Left kidney (tissue), 2 donors: ENCODE results near the gene MIS18BP1. TPM values are rescaled to one million over a fixed set of nuclear protein-coding genes. Genes with fewer than 3 reads are reported as not detected.
"Not testable (repeated sequence)": the region's sequence is repeated elsewhere in the genome, so short reads cannot be mapped to it uniquely, and the experiment has no call there.

Experiments used
- DNase-seq: peaks from one replicate; pipeline ENCODE4 v3.0.0-alpha.2; 2013
- polyA plus RNA-seq: library from polyadenylated mRNA; unstranded; fragments of 120-200 nt; gene quantifications from one replicate; pipeline ENCODE4 v1.2.1, GENCODE V29; 2013; ENCODE audit not compliant: insufficient read length

Gene MIS18BP1
- polyA plus RNA-seq, 1 donor: 63.8 TPM

DNA sequence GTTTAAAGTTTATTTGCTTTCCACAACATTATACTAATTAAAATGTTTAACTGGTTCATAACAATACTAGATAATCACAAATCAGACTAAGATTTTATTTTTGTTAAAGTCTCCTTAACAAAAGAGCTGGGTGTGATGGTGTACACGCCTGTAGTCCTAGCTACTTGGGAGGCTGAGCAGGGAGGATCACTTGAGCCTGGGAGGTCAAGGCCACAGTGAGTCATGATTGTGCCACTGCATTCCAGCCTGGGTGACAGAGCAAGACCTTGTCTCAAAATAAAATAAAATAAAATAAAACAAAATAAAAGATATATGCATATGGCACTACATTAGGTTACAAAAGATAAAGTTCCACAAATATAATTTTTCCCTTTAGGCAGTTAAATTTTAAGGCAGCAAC, 5.6 kb downstream of the MIS18BP1 start:
- no peak for DNase-seq

DNA sequence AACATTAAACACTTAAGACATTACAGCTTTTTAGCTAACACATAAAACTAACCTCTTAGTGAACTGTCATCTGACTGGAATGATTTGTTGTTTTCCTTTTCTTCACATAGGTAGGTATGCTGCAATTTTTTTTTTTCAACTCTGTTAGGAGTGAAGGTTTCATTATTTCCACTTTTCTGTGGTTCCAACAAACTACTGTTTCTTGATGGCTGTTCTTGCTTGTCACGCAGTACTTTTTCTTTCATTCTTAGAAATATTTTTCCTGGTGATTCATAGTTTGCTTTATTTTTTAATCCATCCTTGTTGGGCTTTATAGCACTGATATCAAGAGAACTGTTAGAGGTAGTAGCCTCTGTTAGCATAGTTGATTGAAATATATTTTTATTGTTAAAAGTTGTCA, 6.3 kb downstream of the MIS18BP1 start:
- DNase-seq: no peak

DNA sequence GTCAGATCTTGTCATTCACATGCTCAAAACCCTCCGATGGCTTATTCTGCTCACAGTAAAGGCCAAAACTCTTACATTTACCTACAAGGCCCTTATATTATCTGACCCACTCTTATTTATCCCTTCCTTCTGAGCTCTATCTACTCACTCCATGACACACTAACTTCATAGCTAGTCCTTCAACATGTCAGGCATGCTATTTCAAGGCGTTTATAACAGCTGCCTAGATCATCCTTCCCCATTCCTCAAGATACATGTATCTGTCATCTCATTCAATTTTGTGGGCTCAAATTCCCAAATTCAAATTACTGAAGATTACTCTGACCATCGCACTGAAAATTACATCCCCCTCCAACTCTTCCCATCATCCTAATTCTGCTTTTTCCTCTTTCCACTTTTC, 6.9 kb downstream of the MIS18BP1 start:
- no peak for DNase-seq

DNA sequence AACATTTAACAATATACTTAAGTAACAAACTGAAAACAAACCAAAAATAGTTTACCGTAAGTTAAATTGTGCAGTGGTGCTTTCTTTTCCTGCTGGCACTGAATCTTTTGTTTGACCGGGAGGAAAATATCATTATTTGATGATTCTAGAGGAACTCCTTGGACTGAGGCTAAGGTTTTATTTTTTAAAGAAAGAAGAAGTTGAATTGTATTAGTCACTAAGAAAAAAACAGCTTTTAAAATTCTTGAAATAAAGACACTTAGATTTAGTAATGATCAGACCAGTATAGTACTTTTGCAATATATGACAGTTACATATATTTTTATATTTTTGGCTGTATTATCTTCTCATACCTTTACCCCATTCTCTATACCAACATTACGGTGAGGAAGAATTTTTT, 10.3 kb downstream of the MIS18BP1 start:
- no peak for DNase-seq

DNA sequence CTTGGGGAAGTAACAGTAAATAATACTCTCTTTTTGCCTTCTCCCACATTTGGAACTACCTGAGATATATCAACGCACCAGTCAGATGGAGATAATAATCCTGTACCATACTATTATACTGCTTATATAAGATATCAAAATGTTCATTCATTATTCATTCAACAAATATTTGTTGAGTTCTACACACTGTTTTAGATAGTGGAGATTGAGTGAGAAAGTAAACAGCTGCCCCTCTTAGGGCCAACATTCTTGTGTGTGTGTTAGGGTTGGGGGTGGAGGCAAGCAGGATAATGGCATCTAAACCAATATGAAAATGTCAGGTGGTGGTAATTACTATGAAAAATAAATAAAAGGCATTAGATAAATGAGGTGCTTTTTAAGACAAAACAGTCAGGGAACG, 14.0 kb downstream of the MIS18BP1 start:
- no peak for DNase-seq

DNA sequence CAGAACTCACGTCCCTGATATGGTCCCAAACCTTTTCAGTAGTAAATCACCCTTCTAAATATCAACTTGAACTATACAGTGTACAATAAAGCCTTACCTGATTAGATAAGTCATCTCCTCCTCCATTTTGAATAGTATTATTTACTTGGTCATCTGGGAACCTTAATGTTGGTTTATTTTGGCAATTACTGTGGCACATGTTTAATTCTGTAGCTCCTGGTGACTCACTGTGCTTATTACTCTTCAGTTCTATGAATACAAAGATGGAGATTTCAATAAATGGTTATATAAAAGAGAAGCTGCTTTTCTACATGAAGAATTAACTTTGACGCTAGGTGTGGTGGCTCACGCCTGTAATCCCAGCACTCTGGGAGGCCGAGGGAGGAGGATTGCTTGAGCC, 25.4 kb downstream of the MIS18BP1 start:
- DNase-seq: no peak

DNA sequence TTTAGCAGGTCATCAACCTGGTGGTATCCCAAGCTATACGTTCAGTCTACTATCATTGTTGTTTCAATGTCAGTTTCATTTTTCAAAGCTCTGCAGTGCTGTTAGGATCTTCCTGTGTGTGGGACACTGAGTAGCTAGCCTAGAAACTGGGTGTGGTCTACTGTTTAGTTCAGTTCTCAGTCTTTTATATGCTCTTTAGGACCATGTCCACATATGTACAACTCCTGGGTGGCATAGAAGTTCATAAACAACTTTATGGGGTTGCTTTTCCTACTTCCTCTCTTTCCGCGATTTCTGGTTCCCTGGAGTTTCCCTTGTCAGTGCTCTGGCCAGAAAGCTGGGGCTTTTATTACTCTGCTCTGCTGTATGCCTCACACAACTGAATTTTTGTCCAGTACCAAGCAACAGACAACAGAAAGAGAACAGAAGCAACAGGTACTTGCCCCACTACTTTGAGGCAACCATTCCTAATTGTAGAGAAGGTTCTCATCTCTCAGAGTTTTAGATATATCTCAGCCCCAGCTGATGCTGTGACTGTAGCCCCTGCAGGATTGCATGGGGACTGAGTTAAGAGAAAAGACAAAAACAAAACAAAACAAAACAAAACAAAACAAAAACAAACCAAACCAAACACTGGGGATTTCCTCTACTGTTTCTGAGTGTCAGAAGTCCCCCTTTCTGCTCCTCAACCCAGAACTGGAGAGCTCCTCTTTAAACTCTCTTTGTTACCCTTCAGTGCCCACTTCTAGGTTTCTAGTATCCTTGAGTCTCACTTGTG, 30.3 kb downstream of the MIS18BP1 start:
- DNase-seq: no peak

DNA sequence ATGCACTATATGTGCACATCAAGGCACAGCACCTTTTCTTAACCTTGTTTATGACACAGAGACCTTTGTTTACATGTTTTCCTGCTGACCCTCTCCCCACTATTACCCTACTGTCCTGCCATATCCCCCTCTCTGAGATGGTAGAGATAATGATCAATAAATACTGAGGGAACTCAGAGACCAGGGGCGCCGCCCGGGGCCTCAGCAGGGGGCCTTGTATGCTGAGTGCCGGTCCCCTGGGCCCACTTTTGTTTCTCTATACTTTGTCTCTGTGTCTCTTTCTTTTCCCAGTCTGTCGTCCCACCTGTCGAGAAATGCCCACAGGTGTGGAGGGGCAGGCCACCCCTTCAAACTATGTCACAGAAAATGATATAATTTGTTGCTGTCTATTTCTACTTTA, 38.7 kb downstream of the MIS18BP1 start:
- not testable (repeated sequence) for DNase-seq

DNA sequence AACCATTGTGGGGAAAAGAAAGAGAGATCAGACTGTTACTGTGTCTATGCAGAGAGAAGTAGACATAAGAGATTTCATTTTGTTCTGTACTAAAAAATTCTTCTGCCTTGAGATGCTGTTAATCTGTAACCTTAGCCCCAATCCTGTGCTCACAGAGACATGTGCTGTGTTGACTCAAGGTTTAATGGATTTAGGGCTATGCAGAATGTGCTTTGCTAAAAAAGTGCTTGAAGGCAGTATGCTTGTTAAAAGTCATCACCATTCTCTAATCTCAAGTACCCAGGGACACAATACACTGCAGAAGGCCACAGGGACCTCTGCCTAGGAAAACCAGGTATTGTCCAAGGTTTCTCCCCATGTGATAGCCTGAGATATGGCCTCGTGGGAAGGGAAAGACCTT, 39.3 kb downstream of the MIS18BP1 start:
- DNase-seq: not testable (repeated sequence)

DNA sequence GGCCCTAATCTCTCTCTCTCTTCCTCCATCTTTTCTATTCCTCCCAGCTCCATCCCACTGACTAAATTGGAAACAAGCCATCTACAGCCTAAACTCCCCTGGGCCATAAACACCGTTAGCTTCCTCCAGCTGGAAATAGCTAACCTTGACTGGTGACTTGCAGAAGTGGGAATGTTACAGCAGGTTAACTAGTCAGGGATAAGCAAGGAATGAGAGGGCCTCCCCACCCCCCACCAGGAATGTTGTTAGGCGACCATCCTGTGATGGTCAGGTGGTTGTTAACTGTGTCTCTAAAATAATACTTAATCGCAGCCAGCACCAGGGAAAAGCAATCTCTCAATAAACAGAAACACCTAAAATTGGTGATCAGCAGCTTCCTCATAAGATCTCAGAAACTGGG, 40.8 kb downstream of the MIS18BP1 start:
- no peak for DNase-seq

DNA sequence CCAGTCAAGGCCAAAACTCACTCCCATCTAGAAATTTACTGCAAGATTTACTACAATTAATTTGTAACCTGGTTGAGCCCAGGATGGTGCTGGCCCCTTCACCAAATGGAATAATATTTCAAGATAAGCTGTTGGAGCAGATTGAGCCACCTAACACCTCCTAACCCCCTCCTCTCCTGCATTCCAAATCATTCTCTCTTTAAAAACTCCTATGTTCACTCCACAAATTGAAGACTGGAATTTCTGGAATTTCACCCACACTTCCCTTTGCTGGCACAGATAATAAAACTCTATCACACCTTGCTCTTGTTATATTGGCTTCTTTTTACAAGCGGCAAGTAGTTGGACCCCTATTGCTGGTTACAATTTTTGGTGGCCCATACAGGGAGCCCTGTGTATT, 41.7 kb downstream of the MIS18BP1 start:
- DNase-seq: no peak

DNA sequence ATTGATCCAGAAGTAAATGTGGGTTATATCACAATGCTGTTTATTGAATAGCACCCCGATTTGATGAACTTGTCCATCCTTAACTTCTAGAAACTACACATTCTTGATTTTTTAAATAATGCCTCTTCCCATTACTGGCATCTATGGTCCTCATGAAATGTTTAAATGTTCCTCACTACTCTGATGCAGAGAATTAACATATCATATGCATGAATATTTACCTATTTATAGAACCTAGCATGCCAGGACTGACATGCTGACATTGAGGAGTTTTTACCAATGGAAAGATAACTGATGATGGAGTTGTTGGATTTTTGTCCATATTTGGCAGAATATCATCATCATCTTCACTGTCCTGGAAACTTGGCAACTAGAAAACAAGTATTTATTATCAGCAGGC, 42.8 kb downstream of the MIS18BP1 start:
- DNase-seq: no peak

DNA sequence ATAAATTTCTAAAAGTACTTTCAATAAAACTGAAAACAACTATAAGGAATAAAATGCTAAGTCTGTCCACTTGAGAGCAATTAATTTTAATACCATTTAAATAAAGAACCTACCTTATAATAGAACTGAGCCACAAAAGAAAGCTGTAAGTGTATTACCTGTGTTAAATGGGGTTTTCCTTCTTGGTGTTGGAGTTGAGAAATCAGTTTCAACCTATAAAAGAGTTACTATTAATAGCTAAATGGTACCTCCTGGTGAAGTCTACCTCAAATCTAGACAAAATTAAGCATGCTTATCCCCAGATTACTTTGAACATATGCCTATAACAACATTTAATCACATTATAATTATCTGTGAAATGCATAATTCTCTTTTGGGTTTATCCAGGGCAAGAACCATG, 48.8 kb downstream of the MIS18BP1 start:
- DNase-seq: no peak

DNA sequence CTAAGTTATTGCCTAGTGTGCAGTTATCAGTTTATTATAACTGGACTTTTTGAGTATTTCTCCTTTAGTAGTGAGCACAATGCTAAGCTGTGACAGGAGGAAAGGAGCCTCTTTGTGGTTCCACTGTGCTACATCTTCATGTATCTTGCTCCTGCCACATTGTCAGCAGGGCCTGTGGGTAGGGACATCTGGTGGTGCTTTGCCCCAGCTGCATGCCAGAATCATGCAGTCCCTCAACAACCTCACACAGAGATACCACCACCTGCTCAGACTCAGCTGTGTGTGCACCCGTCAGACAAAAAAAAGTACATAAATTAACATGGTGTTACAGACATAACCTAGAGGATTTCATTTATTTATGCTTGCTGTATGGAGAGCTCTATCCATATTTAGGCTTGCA, 51.1 kb downstream of the MIS18BP1 start:
- no peak for DNase-seq

DNA sequence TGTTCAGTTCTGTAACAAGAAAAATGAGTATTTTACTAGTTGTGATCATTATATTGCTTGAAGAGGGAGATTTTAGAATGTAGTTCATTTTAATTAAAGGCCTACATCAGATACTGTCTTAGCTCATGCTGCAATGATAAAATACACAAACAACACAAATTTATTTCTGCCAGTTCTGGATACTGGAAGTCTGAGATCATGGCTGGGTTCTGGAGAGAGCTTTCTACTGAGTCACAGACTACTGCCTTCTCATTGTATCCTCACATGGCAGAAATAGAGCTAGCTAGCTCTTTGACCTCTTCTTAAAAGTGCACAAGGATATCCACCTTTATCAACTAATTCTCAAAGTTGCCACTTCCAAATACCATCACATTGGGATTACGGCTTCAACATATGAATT, 53.8 kb downstream of the MIS18BP1 start:
- no peak for DNase-seq

DNA sequence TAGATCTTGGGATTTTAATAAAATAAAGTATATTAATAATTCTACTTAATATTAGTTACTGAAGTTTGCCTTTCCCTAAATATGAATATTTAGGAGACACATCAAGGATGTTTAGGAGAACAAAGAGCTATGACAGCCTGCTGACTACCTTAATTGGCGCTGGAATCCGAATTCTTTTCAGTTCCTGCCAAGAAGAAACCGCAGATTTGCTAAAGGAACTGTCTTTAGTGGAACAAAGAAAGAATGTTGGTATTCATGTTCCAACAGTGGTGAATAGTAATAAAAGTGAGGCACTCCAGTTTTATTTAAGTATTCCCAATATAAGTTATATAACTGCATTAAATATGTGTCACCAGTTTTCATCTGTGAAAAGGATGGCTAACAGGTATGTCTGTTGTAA, 54.5 kb downstream of the MIS18BP1 start:
- no peak for DNase-seq

DNA sequence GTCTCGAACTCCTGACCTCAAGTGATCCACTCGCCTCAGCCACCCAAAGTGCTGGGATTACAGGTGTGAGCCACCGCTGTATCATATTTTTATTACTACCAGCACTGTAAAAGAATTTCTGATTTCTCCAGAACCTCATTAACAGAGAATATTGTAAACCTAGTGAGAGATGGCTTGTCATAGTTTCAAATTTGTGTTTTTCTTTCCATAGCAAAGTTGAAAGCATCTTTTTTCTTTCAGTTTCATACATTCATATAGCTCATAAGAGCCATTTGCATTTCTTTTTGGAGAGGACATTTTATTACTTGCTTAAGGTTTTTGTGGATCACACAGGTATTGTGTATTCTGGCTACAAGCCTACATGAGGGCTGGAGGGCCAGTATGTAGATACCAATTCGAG, 58.0 kb downstream of the MIS18BP1 start:
- DNase-seq: no peak

DNA sequence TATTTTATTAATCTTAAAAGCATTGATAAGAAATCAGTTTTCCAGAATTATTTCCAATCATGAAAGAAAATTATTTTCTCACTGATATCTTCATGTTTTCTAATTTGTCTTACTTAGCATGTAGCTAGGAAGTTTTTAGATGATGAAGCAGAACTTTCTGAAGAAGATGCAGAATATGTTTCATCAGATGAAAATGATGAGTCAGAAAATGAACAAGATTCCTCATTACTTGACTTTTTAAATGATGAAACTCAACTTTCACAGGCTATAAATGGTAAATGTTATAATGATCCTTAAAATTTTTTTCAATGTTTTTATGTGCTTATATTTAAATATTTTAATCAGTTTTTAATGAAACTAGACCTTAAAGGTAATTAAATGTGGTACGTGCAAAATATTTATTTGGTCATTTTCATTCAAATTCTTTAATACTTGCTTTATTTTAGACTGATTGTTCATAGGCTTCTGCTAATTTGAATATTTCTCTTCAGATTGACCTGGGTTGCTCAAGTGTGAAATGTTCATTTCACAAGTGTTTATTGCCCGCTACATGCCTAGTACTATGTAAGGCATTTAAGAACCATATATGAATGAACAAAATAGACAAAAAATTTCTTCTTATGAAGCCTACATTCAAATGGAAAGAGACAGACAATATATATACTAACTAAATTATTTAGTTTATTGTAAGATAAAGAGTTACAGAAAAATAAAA, 67.7 kb downstream of the MIS18BP1 start:
- DNase-seq: no peak

DNA sequence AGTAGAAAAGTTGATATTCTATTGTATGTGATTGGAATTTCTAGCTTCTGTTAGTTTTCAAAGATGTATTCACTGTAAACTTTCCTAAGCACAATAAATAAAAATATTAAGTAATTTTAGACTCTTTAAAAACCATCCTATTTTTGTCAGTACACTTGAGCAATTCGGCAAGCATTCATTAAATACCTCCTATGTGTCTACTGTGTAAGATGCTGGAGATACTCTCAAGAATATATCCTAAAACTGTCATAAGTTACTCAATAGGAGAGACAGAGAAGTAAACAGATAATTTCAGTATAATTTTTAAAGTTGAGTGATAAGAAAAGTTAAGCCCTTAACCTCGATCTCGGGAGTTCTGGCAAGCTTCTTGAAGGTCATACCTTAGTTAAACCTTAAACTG, 71.2 kb downstream of the MIS18BP1 start:
- no peak for DNase-seq

DNA sequence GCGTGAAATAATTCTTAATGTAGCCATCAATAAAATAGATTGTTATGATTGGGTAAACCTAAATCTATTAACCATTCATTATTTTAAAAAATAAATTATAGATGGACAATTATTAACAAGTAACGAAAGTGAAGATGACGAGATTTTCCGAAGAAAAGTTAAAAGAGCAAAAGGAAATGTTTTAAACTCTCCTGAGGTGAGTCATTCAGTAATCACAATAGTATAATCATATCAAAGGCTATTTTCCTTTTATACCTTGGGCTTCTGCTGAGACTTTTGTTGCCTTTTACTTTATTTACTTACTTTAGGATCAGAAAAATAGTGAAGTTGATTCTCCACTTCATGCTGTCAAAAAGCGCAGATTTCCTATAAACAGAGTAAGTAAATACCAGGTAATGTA, 71.7 kb downstream of the MIS18BP1 start:
- DNase-seq: no peak

DNA sequence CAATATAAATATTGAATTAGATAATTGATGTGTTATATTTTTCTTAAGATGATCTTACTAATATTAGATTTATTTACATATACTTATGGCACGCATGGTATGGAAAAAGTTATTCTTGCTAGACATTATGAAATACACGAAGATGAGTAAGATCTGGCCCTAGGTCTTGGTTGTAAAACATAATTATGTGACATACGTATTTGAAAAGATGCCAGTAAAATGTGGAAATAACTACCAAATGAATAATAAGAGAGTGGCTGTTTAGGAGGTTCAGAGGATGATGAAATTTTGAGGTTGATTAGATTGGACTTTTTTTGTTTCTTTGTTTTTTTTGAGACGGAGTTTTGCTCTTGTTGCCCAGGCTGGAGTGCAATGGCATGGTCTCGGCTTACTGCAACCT, 75.9 kb downstream of the MIS18BP1 start:
- DNase-seq: no peak

DNA sequence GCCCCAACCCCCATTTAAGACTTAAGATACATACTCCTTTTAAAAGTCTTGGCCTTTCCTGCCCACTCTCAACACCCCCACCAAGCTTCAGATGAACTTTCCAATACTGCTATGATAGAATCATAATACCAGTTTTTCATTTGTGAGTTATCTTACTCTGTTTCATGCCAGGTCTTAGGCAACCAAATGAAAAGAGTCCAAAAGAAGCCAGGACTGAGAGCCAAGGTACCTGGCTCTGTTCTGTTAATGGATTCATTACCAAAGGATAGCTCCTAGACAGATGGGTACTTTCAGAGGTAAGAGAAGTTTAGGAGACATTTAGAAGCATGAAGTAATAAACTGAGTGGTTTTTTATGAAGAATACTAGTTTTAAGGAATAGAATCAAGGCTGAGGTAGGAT, 83.1 kb downstream of the MIS18BP1 start:
- DNase-seq: no peak

DNA sequence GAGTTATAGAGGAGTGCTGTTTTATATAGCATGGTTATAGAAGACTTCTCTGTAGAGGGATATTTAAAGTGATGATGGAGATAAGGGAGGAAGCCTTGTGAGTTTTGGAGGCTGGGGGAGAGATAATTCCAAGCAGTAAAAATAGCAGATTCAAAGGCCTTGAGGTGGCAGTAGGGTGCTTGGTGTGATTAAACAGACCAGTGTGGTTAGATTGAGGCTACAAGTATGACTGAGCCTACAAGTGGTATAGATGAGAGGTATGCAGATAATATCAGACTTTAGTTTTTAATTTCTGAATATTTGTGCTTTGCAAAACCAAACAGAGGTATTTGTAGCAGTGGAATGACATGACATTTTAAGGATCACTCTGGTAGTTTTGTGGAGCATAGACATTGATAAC, 96.9 kb downstream of the MIS18BP1 start:
- DNase-seq: no peak
